ENCODE measurements around the gene MIOX.
A peak's percentile ranks its signal among the peaks of the same experiment; 100 is the strongest.

The MIOX gene

DNA sequence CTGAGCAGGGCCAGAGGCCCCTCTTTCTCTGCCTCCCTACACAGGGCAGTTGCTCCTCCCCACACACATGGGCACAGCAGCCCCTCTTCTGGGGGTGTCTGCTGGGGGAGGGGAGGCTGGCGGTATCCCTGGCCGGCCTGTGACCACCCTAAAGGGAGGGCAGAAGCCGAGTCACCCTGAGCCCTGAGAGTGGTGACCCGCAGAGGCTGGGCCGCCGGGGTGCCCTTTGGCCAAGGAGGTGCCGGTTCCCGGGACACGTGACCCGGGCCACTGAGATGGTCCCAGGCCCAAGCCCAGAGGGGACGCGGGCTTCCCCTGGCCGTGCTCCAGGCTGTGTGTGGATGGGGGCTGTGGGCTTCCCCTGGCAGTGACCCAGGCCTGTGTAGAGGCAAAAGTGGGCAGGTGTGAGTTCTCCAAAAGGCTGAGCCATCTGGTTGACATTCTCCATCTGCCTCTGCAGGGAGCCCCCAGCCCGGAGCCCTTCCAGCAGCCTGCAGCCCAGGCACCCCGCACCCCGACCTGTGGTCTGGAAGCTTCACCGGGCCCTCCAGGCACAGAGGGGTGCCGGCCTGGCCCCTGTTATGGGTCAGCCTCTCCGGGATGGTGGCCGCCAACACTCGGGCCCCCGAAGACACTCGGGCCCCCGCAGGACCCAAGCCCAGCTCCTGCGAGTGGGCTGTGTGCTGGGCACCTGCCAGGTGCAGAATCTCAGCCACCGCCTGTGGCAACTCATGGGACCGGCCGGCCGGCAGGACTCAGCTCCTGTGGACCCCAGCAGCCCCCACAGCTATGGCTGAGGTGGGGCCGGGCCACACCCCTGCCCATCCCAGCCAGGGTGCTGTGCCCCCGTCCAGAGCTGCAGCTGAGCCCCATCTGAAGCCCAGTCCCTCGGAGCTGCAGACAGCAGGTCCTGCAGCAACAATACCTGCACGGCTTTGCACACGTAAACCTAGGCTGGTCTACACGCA, 4.3 kb upstream of the MIOX start:
- no peak for TF ChIP-seq JUND (IDR thresholded peaks at IDR 0.05; ENCODE audit: low read depth)
- DNase-seq (ENCODE audit: low read depth in 1 of 2, low spot score in 1 of 2): no peak
- in situ Hi-C loops (cut with HindIII; ENCODE audit: low pct_unique_long_range_greater_than_20kb, low sequenced_read_pairs): no loop called here

DNA sequence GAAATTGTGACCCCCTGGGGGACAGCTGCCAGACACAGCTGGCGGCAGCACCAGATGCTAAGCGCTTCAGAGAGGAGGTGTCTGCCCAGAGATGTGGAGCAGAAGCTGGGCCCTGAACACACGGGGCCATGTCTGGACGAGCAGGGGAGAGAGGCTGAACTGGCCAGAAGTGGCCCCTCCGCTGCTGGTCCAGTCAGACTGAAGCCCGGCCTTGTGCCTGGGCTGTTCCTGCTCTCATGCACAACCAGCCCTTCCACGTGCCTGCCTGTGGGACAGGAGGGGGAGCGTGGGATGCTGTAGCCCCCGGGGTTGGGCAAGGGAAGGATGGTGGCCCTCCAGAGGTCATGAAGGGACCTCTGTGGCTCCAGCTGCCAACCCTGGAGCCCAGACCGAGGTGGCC, 3.6 kb upstream of the MIOX start:
- in situ Hi-C loops (cut with HindIII; ENCODE audit: low pct_unique_long_range_greater_than_20kb, low sequenced_read_pairs): no loop called here
- no peak for TF ChIP-seq JUND (IDR thresholded peaks at IDR 0.05; ENCODE audit: low read depth)
- no peak for DNase-seq (ENCODE audit: low read depth in 1 of 2, low spot score in 1 of 2)

- no peak for TF ChIP-seq JUND (IDR thresholded peaks at IDR 0.05; ENCODE audit: low read depth)
- in situ Hi-C loops (cut with HindIII; ENCODE audit: low pct_unique_long_range_greater_than_20kb, low sequenced_read_pairs): no loop called here
- DNase-seq (ENCODE audit: low read depth in 1 of 2, low spot score in 1 of 2): no peak
These were observed 3.1 kb upstream of the MIOX start for GRCh38 chr22:50483556-50483955.

GRCh38 chr22:50483977-50484853, 2.4 kb upstream of the MIOX start:
- no peak for DNase-seq (ENCODE audit: low read depth in 1 of 2, low spot score in 1 of 2)
- no peak for TF ChIP-seq JUND (IDR thresholded peaks at IDR 0.05; ENCODE audit: low read depth)
- in situ Hi-C loops (cut with HindIII; ENCODE audit: low pct_unique_long_range_greater_than_20kb, low sequenced_read_pairs): no loop called here

DNA sequence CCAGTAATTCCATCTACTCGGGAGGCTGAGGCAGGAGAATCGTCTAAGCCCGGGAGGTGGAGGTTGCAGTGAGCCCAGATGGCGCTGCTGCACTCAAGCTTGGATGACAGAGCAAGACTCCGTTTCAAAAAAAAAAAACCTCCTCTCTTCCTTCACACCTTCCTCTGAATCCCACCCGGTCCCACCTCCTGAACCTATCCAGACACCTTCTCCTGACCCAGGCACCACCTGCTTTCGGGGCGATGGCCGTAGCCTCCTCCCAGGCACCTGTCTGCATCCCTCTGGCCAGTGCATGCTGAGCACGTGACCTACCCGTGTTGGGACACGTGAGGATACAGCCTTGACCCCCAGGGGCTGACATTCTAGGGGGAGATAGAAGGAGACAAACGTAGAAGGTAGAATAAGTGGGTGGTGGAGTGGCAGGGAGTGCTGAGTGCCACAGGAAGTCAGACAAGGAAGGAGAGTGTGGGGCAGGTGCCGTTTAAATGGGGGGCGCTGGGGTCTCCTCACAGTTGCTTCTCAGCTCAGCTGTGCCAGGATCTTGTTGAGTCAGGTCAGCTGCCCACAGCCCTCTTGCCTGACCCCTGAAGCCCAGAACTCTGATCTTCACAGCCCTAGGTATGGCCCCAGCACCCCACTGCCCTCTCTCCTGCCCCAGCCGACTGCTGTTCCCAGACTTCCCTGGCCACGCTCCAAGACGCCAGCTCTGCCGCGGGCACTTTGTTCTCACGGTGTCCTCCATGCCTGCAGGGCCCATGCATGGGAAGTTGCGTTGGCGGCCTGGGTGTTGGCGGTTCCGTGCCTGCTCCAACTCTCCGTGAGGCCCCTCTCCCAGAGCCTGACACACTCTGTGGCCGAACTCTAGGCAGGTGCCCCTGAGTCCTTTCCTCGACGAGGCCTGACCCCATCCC, 1.2 kb upstream of the MIOX start:
- in situ Hi-C loops (cut with HindIII; ENCODE audit: low pct_unique_long_range_greater_than_20kb, low sequenced_read_pairs): no loop called here
- peak in 1 of 2 experiments; percentile 56 for DNase-seq (ENCODE audit: low read depth in 1 of 2, low spot score in 1 of 2)
- no peak for TF ChIP-seq JUND (IDR thresholded peaks at IDR 0.05; ENCODE audit: low read depth)

- in situ Hi-C loops (cut with HindIII; ENCODE audit: low pct_unique_long_range_greater_than_20kb, low sequenced_read_pairs): no loop called here
- no peak for TF ChIP-seq JUND (IDR thresholded peaks at IDR 0.05; ENCODE audit: low read depth)
- DNase-seq (ENCODE audit: low read depth in 1 of 2, low spot score in 1 of 2): no peak
These were observed 789 bp downstream of the MIOX start for GRCh38 chr22:50487290-50488005.

- TF ChIP-seq JUND (IDR thresholded peaks at IDR 0.05; ENCODE audit: low read depth): no peak
- in situ Hi-C loops (cut with HindIII; ENCODE audit: low pct_unique_long_range_greater_than_20kb, low sequenced_read_pairs): no loop called here
- DNase-seq (ENCODE audit: low read depth in 1 of 2, low spot score in 1 of 2): no peak
These were observed 1.5 kb downstream of the MIOX start for GRCh38 chr22:50488006-50488677.

GRCh38 chr22:50488886-50489285, 2.2 kb downstream of the MIOX start:
- no peak for TF ChIP-seq JUND (IDR thresholded peaks at IDR 0.05; ENCODE audit: low read depth)
- DNase-seq (ENCODE audit: low read depth in 1 of 2, low spot score in 1 of 2): no peak
- in situ Hi-C loops (cut with HindIII; ENCODE audit: low pct_unique_long_range_greater_than_20kb, low sequenced_read_pairs): no loop called here

- DNase-seq (ENCODE audit: low read depth in 1 of 2, low spot score in 1 of 2): no peak
- in situ Hi-C loops (cut with HindIII; ENCODE audit: low pct_unique_long_range_greater_than_20kb, low sequenced_read_pairs): no loop called here
- TF ChIP-seq JUND (IDR thresholded peaks at IDR 0.05; ENCODE audit: low read depth): no peak
These were observed 2.9 kb downstream of the MIOX start for GRCh38 chr22:50489363-50490243.

- TF ChIP-seq JUND (IDR thresholded peaks at IDR 0.05; ENCODE audit: low read depth): no peak
- DNase-seq (ENCODE audit: low read depth in 1 of 2, low spot score in 1 of 2): no peak
- in situ Hi-C loops (cut with HindIII; ENCODE audit: low pct_unique_long_range_greater_than_20kb, low sequenced_read_pairs): no loop called here
These were observed 4.1 kb downstream of the MIOX start for GRCh38 chr22:50490531-50491308.

Measured in T47D (cell line).